Stimulated activated CD8-positive, alpha-beta memory T cell treated with anti-CD3 and anti-CD28 coated beads, Interleukin-12 subunit alpha, Interleukin-12 subunit beta, amount 100 ng/mL, for 1 hour (primary cell): ENCODE measurements around the gene KSR2.
A peak's percentile ranks its signal among the peaks of the same experiment; 100 is the strongest.
"Not testable (repeated sequence)": the region's sequence is repeated elsewhere in the genome, so short reads cannot be mapped to it uniquely, and the experiment has no call there.

Source experiments
- DNase-seq: peaks from one replicate; pipeline ENCODE4 v3.0.0-alpha.2; 2020; ENCODE audit warnings: low read depth

The KSR2 gene

DNA sequence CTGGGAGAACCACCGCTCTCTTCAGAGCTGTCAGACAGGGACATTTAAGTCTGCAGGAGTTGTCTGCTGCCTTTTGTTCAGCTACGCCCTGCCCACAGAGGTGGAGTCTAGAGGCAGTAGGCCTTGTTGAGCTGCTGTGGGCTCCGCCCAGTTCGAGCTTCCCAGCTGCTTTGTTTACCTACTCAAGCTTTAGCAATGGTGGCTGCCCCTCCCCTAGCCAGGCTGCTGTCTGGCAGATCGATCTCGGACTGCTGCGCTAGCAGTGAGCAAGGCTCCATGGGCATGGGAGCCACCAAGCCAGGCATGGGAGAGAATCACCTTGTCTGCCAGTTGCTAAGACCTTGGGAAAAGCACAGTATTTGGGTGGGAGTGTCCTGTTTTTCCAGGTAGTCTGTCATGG is 340.1 kb downstream of the KSR2 start:
- not testable (repeated sequence) for DNase-seq

DNA sequence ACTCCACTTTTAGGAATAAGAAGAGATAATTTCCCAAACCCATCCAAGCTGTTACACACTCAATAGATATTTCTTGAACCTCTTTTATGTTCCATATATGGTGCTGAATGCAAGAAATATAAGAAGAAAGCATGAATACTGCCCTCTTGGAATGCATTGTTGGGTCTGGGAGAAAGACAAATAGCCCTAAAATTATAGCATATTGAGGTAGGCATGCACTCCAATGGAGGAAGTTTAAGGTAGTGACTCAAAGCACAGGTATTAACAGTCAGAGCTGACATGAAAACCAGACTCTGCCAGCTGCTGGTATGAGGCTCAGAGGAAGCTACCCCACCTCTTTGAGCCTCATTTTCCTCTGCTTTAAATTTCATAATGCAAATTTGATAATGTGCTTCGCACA is 346.0 kb downstream of the KSR2 start:
- DNase-seq: no peak

DNA sequence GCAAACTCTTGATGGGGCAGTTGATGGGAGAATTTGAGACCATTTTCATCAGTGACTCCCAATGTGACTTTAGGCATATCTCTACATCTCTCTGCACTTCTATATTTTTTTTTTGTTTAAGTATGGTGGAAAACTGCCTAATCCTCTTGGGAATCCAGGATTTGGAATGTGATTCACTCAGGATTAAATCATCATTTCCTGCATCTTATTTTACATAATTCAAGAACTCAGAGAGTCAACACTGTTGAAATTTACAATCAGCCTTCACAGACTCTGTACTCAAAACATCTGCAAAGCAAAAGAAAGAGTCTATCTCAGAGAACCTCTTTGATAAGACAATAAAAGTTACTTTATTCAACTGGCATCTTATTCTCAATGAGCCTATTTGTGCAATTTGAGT is 346.7 kb downstream of the KSR2 start:
- no peak for DNase-seq

DNA sequence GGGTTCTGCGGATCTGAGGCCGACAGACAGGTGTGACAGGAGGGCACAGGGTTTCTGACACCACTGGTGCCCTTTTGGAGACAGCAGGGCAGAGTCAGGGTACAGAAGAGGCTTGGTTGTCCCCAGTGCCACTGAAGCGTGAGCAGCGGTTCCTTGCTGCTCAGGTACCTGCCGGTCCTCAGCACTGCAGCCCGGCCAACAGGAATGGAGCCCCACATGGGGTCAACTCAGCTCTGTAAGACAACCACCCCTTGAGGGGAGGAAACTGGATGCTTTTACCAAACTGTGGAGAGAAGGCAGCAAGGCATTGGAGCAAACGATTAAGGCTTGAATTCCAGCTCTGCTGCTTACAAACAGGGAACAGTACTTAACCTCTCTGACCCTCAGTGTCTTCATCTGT is 361.0 kb downstream of the KSR2 start:
- DNase-seq: no peak

DNA sequence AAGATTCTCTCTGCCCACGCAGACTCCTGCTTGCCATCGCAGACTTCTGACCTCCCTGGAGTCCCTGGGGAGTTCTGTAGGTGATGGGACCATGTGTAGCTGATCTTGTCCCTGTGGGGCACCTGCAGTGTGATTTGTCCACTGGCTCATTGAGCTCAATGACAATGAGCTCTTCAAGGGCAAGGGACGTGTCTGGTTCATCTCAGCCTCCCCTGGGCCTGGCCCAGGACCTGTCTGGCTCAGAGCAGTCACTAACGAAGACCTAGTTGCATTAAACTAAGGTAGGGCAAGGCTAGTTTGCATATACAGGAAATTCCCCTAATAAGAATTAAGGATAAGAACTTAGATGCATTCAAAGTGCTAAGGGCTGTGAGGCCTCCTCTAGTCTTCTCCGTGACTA is 361.8 kb downstream of the KSR2 start:
- DNase-seq: no peak

DNA sequence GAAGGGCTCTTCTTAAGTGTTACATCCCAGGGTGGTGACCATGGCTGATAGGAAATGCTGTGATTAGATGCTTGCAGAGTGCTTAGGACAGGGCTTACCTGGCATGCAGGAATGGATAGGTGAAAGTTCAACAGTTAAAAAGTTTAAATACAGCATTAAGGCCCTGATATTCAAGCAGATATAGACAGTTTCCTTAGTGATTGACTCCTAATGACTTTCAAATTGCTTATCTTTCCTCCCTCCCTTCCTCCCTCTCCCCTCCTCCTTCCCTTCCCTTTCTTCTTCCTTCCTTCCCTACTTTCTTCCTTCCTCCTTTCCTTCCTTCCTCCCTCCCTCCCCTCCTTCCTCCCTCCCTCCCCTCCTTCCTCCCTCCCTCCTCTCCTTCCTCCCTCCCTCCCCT is 362.8 kb downstream of the KSR2 start:
- DNase-seq: no peak

DNA sequence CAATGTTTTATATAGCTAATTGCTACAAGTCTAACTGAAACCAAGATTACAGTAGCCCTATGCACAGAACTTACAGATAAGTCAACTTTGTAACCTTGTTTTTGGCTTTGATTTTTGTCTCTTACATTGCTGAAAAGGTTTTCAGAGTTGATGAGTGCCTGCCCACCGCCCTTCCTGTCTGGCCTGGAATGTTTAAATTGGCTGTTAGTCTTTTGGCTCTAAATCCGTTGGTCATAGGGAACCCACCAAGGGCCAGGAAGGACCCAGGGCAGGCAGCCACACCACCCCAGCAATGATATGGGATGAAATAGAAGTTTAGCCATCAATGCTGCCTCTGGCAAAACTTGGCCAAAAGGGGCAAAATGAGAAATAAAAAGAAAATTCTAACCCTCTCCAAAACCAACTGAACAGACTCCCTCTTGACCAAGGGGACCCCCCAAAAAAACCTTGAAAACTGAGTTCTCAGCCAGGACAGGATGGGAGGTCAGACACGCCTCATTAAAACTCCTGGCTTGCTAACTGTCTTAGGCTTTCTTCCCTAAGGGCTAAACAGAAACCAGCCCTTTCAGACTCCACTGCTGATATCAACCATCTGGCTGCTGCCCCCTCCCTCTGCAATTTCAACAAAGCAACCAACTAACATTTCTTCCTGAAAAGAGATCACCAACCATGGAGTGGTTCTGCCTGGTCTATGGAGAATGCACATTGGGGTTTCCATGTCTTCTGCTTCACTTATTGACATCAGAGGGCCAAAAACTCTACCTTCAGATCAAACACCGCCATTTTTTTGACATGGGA is 365.3 kb downstream of the KSR2 start:
- DNase-seq: no peak

DNA sequence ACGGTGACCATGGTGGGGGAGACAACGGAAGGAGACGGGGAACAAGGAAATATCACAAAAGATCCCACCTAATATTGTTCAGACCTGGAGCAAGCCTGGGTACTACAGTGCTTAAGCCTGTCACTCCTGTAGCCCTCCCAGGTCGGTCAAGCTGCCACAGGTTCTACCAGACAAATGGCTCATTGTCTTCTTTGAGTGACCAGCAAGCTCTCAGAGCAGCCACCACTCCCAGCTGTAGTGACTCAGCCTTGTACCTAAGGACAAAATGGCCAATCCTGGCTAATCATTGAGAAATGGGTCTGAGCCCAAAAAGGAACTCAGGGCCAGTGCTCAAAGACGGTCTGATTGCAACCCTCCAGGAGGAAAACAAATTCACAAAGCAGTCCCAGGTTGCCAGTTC is 368.9 kb downstream of the KSR2 start:
- DNase-seq: no peak

DNA sequence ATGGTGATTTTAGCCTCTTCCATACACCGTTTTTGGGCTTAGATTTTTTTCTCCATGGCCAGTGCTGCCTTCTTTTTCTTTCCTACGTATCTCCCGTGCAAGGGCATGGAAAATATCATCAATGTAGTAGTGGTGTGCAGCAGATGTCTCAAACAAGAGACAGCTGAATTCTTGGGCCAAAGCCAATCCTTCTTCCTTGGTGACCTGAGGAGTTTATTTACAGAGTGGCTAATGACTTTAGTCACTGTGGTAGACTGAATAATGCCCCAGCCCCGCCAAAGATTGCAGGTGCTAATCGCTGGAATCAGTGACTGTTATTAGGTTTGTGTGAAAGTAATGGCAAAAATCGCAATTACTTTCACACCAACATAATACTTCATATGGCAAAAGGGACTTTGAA is 371.8 kb downstream of the KSR2 start:
- no peak for DNase-seq

DNA sequence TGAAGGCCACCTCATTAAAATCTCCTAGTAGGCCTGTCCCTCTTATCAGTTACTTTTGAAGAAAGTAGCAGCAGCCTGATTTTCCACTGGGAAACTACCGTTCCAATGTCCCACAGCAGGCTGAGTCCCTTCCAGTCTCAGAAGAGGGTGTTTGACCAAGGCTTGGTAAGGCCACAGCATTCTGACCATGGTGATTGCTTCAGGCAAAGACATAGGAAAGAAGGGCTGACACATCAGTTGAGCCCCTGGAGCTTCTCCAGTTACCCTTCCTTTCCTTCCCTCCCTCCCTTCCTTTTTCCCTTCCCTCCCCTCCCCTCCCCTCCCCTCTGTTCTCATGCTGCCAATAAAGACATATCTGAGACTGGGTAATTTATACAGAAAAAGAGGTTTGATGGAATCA is 373.0 kb downstream of the KSR2 start:
- DNase-seq: no peak

DNA sequence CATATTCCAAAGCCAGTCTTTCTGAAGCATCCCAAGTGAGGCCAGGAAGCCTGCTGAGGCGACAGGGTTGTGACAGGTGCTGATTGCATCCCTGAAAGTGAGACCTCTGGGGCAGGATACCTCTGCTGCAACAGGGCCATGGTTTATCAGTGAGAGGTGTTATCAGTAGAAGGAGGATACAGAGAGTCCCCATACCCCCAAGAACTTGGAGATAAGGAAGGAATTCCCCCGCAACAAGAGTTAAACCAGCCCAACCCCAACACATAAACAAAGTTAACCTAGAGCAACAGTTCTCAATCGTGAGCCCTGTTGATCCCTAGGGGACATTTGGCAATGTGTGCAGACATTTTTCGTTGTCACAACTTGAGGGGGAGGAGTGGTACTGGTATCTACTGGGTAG is 374.3 kb downstream of the KSR2 start:
- no peak for DNase-seq

DNA sequence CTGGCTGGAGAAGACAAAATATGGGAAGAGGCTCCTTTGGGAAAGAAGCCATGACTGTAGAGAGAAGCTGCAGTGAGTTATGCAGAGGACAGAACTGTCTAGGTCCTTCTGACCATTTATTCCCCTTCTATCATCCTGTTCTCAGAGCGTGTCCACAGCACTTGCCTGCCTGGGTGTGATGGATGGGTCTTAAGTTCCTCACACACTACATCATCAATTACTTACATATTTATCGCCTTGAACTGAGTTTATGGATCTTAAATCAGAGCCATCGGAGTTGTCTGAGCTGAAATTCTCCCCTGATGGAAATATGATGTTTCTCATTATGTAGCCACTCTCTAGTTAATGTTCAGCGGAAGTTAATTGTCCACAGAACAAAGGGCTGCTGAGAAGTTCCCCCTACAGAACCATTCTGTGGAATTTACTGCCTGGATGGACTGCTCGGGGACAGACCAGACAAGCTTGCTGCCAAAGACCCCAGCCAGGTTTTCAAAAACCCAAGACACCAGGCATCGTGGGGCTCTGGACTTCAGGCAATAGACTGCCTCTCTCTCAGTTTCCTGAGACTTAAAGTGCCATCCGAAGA is 374.9 kb downstream of the KSR2 start:
- no peak for DNase-seq

DNA sequence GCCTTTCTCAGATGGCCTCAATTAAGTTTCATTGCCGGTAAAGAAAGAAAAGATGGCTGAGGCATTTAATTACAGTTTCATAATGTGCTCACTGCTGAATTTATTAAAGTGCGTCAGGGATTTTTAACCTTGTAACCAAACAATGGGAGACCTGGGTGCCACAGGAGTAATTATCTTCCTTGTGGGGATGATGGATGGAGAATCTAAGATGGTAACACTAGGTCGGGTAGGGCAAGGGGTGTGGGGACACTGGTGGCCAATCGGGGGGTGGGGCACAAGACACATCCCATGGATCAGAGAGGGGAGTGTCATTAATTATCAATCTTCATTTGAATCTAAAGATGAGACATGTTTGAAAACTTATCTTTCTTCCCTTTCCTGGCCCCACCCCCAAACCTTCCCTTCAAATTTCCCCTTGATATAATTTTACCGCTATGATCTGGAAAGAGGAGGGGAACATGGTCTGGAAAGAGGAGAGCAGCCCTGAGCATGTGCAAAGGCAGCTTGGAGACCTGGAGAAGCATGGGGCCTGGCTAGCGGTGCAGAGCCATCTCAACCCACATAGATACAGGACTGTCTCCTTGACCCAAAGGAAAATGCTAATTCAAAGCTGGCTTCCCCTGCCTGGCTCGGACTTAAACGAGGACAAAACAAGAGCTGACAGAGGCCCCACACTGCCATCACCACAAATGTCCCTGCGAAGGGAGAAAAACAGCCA is 376.0 kb downstream of the KSR2 start:
- no peak for DNase-seq

DNA sequence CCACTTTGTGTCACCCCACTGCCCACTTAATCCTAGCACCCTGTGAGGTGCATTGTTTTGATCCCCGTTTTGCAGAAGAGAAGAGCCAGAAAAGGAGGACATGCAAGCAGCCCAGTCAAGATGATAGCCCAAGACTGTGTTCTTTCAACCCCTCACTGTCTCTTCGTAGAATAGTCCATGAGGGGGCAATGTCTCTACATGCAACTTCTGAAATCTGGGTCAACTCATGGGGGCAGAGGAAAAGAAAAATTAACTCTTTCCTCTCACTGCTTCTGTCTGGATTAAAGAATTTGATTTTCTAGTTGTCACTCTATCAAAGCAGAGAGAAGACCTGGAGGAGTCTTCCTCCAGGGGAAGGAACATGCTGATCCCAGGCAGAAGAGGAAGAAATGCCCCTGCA is 377.8 kb downstream of the KSR2 start:
- DNase-seq: no peak

DNA sequence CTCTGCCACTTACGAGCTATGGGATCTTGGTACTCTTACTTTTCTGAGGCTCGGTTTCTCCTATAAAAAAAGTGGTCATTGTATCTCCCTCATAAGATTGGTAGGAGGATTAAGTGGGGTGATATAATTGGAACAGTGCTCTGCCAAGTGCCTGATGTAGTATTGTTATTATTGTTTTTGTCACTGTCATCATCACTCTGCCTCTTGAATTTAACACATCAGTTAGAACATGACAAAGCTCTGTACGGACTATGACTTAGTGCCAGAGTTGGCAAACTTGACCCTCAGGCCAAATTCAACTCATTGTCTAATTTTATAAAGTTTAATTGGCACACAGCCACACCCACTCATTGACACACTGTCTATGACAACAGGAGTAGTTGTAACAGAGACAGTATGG is 378.4 kb downstream of the KSR2 start:
- no peak for DNase-seq

DNA sequence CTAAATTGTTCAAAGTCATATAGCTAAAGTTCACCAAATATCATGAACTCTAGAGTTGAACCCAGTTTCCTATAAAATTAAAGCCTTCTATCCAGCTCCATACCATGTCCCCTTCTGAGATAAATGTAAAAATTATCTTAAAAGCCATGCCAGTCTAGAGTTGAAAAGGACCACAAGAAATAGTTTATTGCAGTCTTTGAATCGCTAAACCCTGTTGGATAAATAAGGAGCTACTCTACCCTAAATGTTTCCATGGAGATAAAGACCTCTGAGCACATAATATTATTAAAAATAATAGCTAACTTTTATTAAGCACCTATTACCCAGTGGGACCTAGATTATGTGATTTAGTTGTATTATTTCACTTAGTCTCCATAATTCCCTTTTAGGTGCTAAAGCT is 379.8 kb downstream of the KSR2 start:
- DNase-seq: no peak

DNA sequence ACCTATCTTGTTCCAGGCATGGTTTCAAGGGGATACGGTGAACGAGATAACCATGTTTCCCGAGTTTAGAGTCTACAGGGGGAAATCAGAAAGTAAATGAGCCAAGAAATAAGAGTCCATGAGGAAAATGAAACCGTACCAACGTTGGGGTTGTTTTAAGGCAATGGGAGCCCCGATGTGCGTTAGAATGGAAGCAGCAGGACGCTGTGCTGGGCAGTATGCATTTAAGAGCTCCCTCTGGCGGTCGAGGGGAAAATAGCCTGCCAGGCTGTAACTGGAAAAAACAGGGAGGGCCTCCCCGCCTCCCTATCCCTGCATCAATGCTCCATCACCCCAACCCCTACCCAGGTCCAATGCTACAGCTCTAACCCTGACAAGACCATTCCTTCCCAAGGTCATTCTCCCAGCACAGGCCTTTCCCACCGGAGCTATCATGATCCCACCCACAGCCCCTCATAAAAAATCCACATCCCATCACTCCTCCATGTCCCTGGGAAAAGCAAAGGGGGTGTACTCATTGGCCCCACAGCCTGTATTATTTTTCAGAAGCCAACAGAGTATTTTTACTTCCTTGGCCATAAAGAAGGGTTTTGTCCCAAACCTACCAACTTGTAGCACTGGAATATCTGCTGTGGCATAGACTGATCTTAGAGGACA is 381.0 kb downstream of the KSR2 start:
- peak; percentile 20 for DNase-seq

DNA sequence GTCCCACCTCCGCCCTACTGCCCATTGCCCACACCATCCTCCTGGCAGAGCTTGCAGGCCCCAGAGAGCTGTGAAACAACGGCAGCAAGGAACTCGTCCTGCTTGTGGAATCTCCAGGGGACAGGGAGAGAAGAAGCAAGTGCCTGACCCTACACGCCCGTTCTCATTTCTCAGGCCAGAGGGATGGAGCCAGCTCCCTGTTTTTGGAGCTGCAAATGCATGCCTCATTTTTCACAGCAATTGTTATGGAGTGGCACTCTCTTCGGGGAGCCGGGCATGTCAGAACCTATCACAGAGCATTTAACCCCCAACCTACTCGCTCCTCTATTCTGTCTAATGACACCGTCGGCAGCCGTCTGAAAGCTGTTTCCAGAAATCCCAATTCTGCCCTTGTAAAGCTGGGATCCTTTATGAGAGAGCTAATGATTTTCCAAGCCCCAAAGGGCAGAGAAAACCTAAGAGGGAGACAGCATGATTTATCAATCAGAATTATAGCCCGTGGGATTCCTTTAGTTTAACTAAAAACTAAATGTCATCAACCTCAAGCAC is 385.0 kb downstream of the KSR2 start:
- DNase-seq: no peak

DNA sequence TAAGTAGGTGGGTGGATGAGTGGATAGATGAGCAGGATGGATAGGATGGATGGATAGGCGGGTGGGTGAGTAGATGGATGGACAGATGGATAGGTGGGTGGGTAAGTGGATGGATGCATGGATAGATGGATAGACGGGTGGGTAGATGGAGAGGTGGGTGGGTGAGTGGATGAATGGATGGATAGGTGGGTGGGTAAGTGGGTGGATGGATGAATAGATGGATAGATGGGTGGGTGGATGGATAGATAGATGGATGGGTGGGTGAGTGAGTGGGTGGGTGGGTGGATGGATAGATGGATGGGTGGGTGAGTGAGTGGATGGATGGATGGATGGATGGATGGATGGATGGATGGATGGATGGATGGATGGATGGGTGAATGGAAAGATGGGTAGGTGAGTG is 385.7 kb downstream of the KSR2 start:
- DNase-seq: no peak

DNA sequence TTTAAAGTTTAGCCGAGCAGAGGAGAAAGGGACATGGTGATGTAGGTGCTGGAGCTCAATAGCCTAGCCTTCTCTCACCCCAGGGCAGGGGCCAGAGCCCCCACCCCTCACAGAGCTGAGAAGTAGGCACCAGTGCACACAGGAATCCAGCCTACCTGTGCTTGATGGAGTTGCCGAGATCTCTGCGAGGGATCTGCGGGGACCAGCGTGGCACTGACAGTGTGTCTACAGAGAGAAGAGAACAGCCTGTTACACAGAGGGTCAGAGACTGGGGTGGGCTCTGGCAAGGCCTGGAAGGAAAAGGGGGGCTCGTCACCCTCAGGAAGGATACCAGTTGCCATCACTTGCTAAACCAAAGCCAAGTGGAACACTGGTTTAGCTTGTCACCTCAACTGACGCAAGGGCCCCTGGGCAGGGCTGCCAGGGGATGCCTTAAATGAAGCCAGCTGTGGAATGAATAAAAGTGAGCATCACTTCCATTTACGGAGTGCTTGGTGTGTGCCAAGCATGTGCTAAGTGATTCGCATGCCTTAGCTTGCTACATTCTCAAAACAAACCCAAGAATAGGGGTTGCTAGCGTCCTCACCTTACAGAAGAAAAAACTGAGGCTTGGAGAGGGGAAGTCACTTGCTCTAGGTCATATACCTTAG is 386.5 kb downstream of the KSR2 start:
- no peak for DNase-seq

DNA sequence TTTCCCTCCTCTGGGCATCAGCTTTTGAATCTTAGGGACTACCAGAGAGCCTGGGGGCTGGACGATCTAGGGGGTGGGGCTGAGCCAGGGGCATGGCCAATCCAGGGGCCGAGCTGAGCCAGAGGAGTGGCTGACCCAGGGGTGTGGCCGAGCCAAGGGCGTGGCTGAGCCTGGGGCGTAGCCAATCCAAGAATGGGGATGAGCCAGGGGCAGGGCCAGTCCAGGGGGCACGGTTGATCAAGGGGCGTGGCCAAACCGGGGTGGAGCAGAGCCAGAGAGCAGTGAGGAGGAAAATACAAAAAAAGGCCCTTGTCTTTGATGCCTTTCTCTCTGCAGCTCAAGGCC is 388.1 kb downstream of the KSR2 start:
- no peak for DNase-seq

DNA sequence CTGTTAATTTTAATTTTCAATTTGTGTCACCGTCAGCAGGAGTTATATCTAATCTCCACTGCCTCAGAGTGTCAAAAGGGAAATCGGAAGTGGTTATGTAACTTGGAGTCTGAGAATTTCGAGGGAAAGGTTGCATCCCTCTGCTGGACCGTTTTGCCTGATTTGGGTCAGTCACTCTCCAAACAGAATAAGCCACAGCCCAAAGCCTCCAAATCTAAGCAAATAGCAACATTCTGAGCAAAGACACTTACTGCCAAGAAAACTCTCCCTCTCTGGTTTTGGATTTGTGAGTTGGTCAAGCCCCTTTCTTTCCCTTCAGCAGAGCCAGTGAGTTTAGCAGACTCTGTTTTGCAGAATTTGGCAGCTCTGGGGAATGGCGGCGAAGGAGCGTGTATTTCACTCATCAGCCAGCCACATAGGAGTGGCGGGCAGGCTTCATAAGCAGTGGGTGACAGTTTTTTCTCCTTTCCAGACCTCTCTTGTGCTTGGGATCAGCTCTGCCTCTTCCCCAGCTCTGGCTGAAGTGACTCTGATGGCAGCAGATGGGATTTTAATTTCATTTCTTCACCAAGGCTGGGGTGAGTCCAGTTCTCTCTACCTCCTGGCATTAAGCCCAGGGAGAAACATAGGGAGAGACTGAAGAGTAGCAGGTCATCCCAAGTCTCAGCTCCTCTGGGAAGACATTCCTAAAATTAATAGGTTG is 388.6 kb downstream of the KSR2 start:
- no peak for DNase-seq
